Activated CD4-positive, alpha-beta T cell treated with anti-CD3 and anti-CD28 coated beads, Interleukin-2, amount 50 U/mL, for 48 hours (primary cell): ENCODE data around the gene SLC25A25.

Source experiments
- DNase-seq, 2 experiments: peaks; one replicate each; pipeline ENCODE4 v3.0.0-alpha.2; 2020

SLC25A25 gene

DNA sequence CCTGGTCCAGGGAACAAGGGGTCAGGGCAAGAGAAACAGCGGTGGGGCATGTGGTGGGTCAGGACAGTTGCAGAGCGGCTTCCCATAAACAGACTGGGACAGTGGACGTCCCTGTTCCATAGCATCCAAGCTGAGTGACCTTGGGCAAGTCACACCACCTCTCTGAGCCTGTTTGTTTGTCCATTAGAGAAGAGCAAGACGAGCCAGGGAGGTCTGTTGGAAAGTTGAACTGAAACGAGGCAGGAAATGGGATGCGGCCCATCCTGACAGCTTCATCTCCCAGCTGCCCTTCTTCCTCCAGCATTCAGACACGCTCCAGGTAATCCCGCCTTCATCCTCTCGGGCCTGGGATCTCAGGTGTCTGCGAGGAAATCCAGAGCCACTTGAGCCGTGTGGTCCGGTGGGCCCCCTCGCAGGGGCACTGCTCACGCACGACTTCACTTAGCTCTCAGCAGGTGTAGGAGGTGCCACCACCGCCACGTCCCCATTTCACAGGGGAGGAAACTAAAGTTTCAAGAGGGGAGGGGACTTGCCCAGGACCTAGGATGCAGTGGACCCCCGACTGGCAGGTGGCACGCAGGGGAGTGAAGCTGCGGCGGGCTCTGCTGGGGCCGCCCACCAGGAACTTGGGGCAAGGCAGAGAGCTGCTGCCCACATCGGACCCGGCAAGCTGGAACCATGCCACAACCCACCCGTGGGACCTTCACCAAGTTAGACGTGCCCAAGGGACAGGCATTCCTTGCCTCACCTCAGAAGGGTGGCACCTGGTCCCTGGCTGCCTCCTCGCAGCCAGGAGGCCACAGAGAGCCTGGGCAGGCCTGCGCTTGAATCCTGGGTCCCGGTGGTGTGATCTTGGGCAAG, 46.5 kb downstream of the SLC25A25 start:
- DNase-seq: no peak

DNA sequence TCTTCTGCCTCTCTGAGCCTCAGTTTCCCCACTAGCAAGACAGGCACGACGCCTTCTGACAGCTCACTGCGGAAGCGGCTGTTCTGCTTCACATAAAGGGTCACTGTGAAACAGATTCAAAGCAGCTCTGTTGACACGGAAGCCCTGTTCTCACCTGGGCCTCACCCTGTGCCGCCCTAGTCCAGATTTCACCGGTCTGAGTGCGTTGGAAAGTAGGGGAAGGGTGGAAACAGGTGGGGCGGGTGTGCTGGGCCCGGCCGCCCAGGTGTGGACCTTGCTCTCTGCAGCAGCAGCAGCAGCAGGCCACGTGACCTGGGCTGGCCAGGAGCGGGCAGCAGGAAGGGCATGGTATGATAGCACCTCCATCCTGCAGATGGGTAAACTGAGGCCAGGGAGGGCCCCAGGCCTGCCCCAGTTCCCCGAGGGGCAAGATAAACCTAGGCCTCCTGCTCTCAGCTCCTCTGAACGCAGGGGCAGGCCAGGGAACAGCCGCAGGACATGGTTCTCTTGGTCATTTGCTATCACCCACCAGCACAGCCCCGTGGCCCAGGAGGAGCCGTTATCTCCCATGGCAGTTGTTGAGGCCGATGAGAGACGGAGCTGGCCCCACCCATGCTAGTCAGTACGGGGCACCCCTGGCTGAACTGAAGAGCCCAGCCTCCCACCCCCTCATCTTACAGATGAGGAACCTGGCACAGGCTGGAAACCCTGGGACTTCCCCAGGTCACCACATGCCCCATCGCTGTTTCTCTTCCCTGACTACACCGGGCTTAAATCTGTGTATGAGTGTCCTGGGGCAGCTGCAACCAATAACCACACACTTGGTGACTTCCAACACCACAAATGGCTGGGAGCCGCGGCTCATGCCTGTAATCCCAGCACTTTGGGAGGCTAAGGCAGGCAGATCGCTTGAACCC, 47.4 kb downstream of the SLC25A25 start:
- no peak for DNase-seq

DNA sequence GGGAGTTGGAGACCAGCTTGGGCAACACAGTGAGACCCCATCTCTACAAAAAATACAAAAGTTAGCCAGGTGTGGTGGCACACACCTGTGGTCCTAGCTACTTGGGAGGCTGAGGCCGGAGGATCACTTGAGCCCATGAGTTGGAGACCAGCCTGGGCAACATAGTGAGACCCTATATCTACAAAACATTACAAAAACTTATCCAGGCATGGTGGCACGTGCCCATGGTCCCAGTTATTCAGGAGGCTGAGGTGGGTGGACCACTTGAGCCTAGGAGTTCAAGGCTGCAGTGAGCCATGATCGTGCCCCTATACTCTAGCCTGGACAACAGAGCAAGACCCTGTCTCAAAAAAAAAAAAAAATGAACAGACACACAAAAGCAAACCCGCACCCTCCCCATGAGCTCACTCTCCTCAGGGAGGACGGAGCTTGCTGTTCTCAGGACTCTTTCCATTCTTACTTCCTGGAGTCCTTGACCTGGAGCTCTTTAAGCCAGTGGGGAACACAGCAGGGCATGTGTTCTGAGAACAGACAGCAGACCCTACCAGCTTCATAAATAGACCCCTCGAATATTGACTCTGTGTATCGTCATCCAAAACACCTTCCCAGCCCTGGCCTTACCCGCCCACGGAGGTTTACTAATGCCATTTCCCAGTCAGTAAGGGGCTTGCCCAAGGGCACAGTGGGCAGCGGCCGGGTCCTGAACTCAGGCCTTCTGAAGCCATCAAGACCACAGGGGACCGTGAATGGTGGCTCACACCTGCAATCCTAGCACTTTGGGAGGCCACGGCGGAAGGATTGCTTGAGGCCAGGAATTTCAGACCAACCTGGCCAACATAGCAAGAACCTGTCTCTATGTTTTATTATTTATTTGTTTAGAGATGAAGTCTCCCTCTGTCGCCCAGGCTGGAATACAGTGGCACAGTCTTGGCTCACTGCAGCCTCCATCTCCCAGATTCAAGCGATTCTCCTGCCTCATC, 48.4 kb downstream of the SLC25A25 start:
- DNase-seq: no peak

DNA sequence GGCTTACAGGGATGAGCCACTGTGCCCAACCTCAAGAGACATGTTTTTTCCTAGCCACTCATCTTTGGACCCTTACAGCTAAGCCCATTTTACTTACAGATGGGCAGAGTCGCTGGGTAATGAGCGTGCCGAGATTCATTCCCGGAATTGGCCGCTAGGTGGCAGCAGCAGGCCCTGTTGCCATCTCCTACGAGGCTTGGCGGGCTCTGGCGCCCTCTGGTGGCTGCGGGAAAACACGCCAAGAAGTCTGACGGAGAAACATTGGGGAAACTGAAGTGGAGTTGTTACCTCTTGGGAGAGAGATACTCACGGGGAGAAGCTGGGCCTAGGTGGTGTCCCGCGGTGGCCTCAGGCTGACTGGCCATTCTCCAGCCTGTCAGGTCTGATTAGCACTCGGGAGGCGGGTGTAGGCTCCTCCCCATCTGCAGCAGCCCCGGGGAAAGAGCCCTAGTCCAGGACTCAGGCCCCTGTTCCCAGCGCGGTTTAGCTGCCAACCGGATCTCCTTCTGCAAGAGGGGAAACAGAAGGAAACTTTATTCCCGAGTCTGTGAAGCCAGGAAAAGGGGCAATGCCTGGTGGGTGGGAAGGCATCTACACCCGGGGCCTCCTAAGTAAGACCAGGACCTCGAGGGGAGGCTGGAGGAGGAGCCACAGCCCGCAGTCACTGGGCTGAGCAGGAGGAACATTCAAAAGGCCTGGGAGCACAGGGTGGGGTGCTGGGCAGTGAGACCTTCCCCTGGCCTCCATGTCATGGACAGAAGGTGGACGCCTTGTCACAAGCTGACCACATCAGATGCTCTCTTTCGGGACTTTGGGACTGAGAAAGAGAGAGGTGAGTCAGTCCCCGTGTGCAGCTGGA, 49.8 kb downstream of the SLC25A25 start:
- DNase-seq: peak; percentile 99

DNA sequence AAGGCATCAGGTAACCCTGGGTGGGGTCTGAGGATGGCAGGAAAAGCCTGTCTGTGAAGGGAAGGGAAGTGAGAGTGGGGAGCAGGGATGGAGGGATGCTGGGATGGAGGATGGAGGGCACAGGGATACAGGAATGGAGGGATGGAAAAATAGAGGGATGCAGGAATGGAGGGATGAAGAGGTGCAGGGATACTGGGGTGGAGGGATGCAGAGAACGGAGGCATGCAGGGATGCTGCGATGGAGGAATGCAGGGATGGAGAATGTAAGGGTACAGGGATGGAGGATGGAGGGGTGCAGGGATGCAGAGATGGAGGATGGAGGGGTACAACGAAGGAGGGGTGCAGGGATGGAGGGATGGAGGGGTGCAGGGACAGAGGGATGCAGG, 50.4 kb downstream of the SLC25A25 start:
- no peak for DNase-seq

DNA sequence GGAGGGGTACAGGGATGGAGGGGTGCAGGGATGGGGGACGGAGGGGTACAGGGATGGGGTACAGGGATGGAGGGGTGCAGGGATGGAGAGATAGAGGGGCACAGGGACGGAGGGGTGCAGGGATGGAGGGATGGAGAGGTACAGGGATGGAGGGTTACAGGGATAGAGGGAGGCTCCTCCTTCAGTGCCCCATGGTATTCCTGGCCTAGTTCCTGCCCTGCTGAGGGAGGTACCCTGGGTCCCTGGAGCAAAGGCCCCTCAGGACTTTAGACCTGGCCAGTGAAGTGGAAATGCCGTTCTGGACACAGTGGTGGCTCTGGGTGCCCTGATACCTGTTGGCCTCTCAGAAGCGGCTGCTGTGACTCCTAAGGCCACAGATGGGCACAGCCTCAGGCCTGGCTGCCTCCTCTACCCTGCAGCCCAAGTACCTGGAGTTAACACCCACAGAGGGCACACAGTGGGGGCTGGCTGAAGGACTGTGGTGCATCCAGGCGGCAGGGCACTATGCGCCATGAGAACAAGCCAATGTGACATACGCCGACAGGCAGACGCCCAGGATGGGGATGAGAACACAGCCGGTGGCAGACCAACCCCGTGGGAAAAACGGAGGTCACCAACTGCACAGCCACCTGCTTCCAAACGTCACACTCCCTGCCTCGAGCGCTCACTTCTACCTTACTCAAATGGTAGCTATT, 51.1 kb downstream of the SLC25A25 start:
- no peak for DNase-seq

DNA sequence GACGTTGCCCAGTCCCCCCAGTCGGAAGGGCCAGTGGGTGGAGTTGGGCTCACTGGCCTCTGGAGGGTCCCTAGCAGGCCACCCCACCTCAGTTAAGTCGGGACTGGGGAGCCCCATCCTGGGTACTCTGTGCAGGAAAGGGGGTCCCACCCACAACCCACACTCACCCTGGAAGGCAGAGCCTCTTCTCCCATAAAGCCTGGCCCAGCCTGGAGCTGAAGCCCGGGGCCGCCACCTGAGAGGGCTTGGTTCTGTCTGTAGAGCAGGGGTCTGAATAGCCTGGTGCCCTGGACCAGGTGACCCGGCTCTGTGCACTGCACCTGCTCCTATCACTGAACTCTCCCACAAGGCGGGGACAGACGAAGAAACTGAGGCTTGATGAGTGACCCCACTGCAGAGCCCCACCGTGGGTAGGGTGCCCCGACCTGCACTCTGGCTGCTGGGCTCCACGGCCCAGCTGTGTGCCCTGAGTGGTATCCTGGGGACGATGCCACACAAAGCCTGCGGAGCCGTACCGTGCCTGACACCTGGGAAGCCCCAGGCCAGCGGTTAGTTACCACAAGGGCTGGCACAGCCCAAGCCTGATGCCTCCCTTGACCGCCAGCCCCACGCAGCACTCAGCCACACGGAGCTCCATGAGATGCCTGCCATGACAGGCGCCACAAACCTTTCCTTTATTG, 52.2 kb downstream of the SLC25A25 start:
- DNase-seq: no peak

DNA sequence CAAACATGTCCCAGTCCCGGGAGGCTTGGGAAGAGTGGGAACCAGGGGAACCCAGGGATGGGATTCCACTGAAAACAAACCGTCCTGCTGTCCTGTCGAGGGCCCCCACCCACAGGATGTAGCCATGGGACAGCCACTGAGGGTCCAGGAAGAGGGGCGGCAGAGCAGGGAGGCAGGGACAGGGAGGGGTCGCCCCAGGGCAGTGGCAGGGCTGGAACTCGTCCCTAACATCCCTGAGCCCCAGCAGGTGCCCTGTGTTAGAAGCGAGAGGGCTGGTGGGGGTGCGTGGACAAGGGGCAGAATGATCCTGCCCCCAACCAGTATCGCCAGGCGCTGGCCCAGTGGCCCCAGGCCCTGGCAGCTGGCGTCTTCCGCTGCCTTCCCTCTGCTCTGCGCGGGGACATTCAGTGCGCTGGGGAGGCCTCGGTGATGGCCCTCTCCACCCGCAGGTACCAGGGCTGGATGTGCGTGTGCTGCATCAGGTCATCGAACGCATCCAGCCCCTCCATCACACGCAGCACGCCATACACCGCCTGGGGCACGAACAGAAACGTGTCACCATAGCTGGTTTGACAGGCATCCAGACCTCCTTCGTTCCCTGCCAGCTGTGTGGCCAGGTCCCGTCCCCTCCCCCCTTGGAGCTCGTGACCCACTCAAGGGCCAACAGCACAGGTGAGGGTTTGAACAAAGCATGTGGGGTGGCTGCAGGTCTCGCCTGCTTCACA, 52.9 kb downstream of the SLC25A25 start:
- no peak for DNase-seq

DNA sequence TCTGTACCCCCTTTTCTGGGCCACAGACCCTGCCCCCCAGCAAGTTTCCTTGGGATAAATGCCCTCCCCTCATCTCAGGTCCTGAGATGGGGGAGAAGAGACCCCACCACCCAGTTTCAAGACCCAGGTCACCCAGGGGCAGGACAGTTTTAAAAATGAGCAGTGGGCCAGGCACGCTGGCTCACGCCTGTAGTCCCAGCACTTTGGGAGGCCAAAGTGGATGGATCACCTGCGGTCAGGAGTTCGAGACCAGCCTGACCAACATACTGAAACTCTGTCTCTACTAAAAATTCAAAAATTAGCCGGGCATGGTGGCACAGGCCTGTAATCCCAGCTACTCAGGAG, 53.4 kb downstream of the SLC25A25 start:
- no peak for DNase-seq

DNA sequence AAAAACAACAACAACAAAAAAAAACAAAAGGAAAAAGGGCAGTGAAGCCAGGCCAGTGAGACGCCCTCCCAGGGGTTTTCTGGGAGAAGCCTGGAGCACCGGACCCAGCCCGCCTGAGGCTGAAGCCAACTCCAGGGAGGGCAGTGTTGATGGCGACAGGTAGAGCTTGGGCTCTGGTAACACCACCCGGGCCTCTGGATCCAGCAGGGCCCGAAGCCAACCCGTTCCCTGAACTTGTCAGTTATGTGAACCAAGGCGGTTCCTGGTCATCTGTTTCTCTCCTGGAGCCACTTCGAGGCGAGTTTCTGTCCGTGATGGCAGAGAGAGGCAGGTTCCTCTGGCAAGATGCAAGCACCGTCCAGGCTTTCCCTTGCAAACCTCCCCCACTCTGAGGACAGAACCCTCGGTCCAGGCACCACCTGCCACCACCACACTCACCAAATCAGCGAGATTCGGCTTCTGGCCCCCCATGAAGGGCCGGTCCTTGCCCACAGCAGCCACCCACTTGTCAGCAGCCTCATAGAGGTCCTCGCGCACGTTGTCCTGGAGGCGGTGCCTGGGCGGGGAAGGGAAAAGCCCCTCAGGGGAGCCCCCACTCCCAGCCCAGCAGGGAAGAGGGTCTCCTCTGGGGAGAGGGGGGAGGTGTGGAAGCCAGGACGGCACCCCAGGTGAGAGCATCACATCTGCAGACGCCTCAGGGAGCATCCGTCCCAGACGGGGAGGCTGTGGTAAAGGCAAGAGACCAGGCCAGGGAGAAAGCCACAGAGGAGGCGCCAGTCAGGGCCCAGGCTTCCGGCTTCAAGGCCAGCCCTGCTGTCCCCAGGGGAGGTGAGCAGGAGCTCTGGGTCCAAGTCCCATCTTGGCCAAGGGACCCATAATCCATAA, 54.1 kb downstream of the SLC25A25 start:
- no peak for DNase-seq

DNA sequence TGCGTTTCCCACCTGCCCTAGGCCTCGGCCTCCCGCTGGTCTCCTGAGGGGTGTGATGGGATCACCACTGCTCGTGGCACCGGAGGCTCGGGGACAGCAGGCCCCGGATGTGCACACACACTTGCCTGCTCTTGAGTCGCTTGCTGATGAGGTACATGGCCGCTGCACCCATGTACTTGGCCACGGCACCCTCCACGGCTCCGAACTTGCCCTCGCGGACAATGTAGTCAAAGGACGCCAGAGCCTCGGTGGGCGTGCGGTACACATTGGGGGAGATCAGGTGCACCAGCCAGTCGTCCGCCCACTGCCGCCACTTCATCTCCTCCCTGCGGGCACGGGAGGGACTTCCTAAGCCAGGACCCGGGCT, 54.8 kb downstream of the SLC25A25 start:
- DNase-seq: no peak

DNA sequence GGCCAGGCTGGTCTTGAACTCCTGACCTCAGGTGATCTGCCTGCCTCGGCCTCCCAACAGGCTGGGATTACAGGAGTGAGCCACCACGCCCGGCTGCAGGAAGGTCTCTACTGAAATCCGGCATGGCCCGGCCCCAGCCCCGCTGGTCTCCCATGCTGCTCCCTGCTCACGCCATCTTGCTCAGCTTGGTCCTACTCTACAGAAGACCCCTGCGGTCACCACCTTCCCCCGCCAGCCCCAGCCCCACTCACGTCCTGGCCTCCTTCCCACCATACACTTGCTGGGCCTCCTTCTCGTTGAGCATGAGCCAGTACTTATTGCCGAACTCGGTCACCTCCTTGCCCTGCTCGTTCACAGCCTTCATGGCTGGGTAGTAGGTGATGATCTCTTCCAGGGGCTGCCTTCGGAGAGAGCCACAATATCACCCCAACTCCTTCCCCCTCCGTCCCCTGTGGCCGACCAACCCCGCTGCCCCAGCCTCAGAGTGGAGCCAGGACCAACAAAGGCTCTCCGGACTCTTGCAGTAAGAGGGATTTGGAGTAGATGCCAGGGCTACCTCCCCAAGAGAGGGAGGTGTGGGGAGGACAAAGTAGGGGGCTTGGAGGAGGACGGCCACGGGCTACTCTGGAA, 55.5 kb downstream of the SLC25A25 start:
- DNase-seq: no peak

DNA sequence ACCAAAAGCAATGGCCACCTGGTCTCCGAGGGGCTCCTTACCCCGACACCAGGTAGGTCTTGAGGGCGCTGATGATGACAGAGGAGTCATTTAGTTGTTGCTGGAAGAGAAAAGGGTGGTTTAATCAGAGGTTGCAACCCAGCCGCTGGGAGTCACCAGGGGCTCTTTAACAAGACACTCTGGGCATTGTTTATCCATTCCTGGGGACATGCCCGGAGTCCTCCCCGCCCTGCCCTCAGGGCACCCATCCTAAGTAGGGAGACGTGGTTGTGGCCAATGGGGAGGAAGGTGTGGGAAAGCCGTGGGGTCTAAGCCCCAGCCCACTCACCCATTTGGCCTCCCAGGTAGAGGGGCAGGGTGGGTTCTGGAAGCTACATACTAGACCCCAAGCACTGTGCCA, 56.4 kb downstream of the SLC25A25 start:
- DNase-seq: no peak

DNA sequence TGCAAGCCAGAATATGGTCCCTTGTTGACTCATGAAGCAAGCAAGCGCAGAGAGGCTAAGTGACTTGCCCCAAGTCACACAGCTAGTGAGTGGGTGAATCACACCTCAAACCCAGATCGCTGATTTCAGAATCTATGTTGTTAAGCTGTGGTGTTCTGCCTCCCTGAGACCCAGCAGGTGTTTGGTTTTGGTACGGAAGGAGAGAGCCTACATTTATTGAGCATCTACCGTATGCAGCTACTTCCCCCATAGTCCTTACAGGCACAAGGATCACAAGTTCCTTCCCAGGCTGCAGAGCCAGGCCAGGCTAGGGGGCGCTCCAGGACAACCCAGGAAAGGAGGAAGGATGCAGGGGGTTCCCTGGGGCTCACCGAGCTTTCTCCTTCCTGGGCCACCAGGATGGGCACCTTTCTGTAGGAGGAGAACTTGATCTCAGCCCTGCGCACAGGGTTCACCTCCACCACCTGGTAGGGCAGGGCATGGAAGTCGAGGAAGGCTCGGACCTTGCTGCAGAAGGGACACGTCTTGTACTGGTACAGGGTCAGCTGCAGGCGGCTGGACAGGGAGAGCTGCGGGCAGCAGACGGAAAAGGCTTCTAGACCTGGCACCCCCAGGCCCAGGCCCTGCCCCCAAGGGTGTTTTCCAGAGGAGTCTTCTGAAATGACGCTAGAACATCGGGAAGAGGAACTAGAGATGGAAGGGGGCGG, 57.0 kb downstream of the SLC25A25 start:
- DNase-seq: peak; percentile 68 to 75

DNA sequence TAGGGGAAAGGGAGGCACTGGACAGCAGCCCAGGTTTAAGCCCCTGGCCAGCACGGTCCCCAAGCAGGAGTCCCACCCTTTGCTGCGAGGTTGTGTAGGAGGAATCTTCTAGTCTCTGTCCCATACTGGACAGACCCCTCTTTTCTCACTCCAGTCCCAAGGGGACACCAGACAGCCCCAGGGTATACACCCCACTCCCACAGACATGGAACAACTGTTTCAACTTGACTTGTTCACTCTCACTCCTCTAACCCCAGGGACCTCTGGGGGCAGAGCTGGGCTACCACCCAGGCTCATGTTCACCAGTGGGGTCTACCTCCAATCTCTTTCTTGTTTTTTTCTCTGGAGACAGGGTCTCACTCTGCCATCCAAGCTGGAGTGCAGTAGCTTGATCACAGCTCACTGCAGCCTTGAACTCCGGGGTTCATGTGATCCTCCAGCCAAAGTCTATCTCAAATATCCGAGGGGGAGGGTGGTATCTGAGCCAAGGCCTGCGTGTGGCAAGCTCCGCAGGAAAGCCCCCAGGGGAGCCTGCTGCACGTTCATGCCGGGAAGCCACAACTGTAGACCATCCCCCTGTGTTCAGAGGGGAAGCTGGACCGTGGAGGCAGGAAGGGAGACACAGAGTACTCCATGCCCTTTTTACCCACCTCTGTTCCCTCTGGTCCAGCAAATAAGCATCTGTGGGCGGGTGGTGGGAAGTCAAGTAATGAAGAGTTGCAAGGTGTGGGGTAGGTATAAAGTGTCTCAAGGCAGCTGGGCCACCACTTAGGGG, 57.7 kb downstream of the SLC25A25 start:
- DNase-seq: no peak

DNA sequence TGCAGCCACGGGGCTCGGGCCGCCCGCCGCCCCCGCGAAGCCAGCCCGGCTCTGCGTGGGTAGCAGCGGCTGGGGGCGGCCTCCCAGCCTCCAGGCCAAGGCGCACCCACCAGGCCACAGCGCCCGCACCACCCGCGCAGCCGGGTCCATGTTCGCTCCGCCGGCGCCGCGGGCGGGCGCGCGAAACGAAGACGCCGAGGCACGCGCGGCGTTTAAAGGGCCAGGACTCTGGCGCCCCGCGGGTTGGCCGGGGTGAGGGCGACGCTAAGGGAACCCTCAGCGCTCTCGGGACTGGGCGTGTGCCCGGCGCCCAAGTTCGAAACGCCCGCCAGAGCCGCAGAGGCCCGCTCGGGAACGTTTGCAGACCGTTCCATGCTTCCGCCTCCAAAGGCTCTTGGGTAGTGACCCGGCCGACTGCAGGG, 59.5 kb downstream of the SLC25A25 start, which contains the start of gene PTGES2:
PTGES2 (minus strand) TSS at position 162 of the 422 bp plus-strand sequence; CDS start at position 150, 12 bp downstream.
- DNase-seq: peak; percentile 77 to 82
